AG09309 (cell line): ENCODE results near the gene MREG.

ENCODE experiments used
- DNase-seq: peaks from one replicate; pipeline ENCODE4 v3.0.0-alpha.2; 2010; ENCODE audit warnings: low read depth
- H3K4me3 ChIP-seq: 2 replicates; pipeline ENCODE4 v1.5.1; 2011; ENCODE audit warnings: mild to moderate bottlenecking, low read depth, low read length, moderate library complexity; ENCODE audit not compliant: control insufficient read depth
- TF ChIP-seq, protein P1 (sequence below): IDR thresholded peaks from 2 replicates; pipeline ENCODE4 v1.5.1; 2011; ENCODE audit warnings: mild to moderate bottlenecking, low read depth, low read length, inconsistent platforms; ENCODE audit not compliant: insufficient read depth, control insufficient read depth; ENCODE audit errors: missing control alignments

The MREG gene

GRCh38 chr2:215903203-215903602 lies 110.1 kb downstream of the MREG start:
- no peak for DNase-seq
- TF ChIP-seq, protein P1, sequence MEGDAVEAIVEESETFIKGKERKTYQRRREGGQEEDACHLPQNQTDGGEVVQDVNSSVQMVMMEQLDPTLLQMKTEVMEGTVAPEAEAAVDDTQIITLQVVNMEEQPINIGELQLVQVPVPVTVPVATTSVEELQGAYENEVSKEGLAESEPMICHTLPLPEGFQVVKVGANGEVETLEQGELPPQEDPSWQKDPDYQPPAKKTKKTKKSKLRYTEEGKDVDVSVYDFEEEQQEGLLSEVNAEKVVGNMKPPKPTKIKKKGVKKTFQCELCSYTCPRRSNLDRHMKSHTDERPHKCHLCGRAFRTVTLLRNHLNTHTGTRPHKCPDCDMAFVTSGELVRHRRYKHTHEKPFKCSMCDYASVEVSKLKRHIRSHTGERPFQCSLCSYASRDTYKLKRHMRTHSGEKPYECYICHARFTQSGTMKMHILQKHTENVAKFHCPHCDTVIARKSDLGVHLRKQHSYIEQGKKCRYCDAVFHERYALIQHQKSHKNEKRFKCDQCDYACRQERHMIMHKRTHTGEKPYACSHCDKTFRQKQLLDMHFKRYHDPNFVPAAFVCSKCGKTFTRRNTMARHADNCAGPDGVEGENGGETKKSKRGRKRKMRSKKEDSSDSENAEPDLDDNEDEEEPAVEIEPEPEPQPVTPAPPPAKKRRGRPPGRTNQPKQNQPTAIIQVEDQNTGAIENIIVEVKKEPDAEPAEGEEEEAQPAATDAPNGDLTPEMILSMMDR = no peak
- H3K4me3 ChIP-seq = no peak overlapping the region

- TF ChIP-seq, protein P1 = no peak
- no peak for DNase-seq
- H3K4me3 ChIP-seq = no peak overlapping the region
These were observed 111.6 kb downstream of the MREG start for GRCh38 chr2:215901796-215902195.

DNA sequence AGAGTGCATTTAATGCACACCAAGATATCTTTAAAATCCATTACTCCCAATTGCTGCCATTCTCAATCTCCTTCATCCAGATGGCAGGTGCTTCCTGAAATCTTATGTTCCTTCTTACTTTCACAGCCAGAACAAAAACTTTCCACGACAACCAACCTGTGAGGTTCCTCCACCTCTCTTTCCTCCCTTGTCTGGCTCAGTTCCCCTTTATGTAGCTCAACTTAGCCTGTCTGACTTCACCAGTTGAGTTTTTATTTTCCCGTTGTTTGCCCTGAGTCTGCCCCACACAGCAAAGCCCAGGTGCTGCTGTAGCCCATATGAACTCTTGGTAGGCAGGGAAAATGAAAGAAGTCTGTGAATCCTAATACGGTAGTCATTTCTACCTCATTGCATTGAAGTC lies 112.5 kb downstream of the MREG start:
- no peak for DNase-seq
- no peak overlapping the region for H3K4me3 ChIP-seq
- TF ChIP-seq, protein P1 = no peak

- DNase-seq = peak; percentile 81
- TF ChIP-seq, protein P1 = no peak
These were observed 113.1 kb downstream of the MREG start for GRCh38 chr2:215900203-215900611.

GRCh38 chr2:215899141-215900074 lies 113.9 kb downstream of the MREG start:
- no peak overlapping the region for H3K4me3 ChIP-seq
- TF ChIP-seq, protein P1 = no peak
- DNase-seq = peak; percentile 92

More at GRCh38 chr2:215900203-215900611, 113.1 kb downstream of the MREG start:
- no peak overlapping the region for H3K4me3 ChIP-seq

- no peak for DNase-seq
- H3K4me3 ChIP-seq = no peak overlapping the region
- TF ChIP-seq, protein P1 = no peak
These were observed 115.0 kb downstream of the MREG start for GRCh38 chr2:215898363-215898762.
